GM19238 (cell line): ENCODE measurements around the gene GAB2.
"Not testable (repeated sequence)": the region's sequence is repeated elsewhere in the genome, so short reads cannot be mapped to it uniquely, and the experiment has no call there.

Experiments used
- DNase-seq: peaks from one replicate; pipeline ENCODE4 v3.0.0; 2011; ENCODE audit warnings: low spot score; ENCODE audit not compliant: insufficient read length

GAB2 gene

DNA sequence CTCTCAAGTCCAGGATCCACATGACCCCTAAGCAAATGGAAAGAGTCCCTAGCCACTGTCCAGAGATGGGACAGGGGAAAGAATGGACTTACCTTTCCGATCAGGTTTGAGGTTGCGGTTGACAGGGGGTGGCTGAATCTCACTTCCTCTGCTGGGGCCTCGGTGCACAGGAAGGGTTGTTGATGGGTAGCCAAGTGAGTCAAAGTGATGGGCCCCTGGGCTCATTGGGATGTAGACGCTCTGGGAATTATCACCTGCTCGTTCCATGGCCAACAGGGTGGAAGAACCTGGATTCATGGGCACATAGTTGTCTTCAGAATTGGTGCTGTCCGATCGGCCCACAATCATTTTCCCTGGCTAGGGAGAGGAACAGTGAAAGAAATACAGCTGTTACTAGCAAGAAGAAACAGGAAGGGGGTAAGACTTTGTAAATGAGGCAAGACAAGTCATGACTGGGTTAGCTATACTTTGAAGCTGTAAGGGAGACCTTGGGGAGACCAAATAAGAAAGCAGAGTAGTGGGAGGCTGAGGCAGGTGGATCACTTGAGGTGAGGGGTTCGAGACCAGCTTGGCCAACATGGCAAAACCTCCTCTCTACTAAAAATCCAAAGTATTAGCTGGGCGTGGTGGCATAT is 194.2 kb downstream of the GAB2 start:
- DNase-seq: peak; percentile 47

DNA sequence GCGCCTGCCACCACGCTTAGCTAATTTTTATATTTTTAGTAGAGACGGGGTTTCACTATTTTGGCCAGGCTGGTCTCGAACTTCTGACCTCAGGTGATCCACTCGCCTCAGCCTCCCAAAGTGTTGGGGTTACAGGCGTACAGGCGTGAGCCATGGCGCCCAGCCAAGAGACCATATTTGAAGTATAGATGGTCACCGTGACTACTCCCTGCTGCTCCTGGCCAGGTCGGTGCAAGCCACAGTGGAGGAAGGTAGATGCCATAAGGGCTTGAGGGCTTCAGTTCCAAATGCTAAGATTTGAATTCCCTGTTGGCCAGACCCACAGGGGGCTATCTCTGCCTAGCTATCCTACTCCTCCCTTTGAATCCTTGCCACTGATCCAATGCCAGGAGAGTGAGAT is 194.9 kb downstream of the GAB2 start:
- not testable (repeated sequence) for DNase-seq

DNA sequence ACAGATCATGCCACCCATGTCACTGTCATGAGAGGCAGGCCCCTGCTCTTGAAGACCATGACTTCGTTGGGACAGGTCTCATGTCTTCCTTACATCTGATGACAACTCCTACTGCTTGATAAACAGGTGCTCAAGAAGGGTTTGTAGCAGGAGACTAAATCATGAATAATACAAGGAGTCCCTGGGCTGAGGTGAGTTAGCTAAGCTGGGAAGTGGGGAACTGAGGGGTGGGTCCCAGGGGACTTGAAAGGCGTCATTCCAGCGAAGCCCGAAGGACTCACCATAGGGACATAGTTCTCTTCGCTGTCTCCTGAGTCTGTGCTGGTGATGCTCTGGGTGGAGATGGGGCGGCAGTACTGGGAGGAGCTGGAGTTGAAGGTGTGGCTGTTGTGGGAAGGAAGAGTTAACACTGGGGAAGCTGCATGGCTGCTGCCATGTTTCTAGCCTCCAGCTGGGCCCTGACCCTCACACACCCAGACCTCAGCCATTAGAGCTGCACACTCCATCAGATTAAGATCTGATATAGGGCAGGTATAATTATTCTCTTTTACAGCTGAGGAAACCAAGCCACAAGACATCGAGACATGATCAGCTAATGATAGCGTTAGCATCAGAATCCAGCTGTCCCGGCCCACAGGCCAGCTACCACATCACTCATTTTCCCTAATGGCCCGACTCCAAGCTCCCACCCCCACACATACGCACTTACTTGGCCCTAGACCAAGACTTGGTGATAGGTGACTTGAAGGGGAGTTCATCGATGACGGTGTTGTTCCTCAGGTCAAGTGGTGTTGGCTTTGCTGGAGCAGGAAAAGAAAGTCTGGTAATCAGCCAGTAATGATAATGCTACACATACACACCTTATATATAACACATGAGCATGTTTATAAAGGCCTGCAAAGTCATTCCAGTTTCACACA is 196.0 kb downstream of the GAB2 start:
- no peak for DNase-seq

DNA sequence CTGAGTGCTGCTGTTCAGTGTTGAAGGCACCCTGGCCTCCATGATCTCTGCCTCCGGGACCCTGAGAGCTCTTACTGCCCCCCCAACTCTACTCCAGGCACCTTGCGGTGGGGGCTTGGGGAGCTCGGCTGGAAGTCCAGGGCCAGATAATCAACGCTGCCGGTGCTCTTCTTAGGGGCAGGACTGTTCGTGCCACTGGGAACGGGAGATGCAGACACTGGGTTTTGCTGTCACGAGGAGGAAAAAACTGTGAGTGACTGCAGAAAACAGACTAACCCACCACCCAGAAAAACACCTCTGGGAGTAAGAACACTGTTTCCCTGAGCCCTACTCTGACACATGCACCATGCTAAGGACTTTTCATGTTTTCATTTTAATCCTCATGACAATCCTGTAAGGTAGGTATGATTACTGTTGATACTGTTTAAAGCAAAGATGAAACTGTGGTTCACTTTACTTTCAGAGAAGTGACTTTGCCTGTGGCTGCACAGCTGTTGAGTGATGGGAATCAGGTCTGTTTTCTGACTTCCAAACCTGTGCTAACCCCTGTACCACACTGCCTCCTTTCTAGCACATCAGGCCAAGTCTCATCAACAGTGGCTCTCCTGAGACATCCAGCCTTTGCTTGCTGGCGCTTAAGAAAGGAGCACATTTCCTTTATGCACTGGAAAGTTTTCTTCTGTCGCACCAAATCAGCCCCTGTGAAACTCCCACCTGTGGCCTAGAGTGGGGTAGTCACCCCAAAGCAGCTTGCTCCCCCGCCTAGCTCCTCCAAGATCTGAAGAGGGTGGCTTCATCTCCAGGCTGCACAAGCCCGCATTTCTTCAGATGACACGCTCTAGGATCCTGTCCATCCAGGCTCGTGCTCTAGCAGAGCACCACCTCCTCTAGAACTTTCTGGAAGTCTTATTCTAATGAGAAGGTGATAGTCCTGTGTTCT is 197.1 kb downstream of the GAB2 start:
- DNase-seq: no peak

DNA sequence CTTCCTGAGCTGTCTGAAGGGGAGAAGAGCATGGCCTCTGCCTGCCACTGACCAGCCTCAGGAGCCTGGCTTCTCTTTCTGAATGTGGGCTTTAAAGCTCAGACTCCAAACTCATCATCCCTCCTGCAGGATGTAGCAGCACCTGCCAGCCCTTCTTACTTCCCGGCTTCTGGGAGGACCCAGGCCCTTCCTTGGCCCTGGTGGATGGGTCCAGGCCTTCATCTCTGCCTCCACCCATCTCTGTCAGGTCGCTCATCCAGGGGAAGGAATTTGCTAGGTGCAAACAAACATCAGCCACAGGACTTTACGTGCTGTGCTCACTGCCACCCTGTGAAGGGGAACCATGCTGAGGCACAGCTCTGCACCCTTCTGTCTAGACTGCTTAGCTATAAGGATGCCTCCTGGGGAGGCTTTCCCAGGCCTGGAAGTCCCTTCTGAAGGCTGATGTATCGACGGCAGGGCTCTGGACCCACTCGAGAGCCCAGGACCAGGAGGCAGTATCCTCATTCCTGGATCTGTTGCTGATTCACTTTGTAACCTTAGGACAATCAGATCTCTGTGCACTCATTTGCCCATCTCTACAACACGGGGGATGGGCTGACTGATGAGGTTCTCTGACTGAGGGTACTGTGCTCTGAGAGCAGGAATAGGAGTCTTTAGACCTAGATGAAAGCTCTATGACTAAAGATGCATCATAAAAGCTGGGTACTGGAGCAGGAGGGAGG is 198.0 kb downstream of the GAB2 start:
- no peak for DNase-seq

DNA sequence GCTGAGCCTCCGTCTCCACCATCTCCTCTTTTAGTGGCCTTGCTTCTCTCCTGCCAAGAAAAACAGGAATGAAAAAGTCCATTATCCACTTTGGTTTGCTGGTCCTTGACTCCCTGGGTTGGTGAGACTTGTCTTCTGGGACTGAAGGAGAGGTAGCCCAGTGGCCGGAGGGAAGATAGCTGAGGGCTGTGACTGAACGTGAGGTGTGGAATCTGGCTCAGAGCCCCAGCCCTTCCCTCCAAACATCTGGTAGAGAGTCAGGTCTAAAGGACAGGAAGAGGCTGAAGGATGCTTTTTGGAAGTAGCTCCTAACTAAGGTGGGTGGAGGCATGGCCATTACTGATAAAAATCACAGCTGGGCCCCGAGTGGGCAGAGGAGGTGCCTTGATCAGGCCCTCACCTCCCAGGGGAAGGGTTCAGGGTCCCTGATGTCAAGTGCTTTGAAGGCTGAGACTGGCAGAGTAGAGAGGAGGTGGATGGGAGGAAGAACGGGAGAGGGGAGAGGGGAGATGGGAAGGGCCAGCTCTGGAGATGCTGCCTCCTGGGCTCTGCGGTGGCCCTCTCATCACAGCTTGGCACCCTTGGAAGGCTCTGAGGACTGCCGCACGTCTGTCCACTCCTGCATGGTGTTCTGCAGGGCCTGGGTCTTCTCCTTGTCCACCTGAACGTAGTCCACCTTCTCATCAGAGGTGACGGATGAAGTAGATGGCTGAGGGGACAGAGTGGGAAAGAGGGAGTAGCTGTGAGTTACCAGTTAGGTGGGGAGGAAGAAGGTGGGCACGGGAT is 198.7 kb downstream of the GAB2 start:
- no peak for DNase-seq

DNA sequence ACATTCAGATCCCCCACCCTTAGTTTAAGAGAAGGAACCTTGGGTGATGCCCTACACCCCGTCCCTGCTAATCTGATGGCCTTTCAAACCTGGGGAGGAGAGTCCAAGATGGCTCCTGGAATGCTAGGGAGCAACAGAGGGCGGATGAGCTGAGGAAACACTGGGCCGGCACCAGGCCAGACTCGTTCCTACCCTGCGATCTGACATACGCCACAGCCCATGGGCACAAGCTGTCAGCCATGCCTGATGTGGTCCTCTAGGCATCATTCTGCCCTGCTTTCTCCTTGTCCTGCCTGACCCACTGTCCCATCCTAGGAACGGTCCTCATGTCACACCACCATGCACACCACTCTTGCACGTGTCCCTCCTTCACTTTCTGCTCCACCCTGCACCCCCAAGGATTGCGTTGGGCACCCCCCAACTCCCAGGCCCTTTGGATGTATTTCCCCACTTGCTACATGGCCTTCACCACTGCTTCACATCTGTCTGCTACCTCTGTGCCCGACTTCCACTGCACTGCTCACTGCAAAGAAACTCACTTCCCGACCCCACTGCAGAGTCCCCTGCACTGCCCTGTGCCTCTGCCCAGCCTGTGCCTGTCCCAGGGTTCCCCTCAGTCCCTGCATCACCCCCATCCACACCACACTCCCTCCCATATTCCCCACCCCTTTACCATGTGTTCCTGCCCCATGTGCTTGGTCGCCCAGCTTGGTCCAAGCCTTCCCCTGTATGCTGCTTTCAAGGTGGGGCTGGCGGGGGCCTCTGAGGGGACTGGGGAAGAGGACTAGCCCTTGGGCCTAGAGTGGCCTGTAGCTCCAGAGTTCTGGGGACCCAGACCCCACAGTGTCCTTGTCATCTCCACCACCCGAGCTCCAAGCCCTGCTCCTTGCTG is 199.7 kb downstream of the GAB2 start:
- no peak for DNase-seq

DNA sequence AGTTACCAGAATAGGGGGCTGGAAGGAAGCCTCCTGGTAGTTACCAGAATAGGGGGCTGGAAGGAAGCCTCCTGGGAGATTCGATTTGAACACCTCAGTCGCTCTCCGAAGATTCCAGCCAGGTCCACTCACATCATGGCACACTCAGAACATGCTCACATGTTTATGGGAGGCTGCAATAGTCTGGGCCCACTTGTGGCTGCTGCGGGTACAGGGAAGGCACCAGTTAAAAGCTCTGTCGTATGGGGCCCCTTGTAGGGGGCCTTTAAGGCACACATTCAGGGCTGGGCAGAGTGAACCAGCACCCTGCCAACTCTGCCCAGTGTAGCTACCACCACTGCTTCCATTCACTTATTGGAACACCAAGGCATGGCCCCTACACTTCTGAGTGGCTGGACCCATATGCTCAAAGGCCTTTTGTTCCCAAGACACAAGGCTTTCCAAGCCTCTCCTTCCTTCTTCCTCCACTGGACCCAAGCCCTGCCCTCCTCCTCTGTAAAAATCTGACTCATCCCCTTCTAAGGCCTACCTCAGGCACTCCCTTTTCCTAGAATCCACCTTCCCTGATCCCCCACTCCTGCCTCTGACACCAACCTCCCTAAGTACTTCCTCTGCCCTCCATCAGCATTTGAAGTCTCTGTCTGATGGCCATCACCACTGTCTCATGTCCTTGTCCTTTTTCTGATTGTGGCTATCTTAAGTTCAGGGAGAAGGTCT is 200.9 kb downstream of the GAB2 start:
- DNase-seq: no peak

DNA sequence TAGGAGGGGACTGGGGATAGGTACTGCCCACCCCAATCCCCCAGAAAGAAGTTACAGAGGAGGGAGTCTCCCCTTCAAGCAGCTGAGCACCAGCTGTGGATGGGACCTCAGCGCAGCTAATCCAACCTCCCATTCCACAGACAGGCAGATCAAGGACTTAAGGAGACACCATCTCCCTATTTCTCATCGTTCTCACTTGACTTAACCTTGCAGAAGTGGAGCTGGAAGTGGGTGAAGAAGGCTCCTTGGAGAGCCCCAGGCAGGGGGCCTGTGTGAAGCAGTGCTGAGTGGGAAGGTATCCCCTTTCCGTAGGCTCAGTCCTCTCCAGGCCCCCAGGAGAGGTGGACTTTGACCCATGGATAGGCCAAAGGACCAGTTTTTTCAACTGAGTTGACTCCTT is 201.6 kb downstream of the GAB2 start:
- no peak for DNase-seq

DNA sequence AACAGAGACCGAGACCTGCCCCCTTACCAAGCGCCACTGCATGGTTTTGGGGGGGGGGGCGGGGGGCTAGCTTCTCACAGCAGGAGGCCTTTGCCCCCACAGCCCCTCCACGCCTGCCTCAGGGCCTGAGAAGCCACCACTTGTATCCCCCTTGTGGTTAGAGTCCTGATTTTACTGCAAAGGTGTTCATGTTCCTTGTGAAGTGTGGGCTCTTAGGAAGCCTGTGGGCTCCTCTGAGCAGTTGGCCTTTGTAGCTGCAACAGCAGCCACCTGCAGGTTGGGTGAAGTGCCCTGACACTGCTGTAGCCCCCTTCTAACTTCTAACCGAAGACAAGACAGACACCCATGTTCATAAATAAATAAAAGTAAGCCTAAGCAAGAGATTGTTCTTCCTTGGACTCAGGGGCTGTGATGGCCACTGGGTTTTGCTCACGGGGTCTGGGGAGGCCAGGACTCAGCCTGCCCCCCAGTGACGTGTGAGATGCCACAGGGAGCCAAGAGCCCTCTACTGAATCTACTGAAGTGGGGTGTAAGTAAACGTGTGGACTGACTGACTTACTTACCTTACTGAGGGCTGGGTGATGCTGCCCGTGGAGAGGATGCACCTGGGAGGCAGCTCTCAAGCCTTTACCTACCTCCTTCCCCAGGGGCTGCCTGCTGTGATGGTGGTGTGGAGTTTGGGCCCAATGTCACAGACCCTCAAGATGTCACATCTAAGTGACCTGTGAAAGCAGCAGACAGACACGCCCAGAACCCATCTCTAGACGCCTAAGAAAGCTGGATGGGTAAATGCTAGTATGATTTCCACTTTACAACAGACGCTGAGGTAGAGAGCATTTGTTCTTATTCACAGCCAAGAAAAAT is 203.1 kb downstream of the GAB2 start:
- no peak for DNase-seq

DNA sequence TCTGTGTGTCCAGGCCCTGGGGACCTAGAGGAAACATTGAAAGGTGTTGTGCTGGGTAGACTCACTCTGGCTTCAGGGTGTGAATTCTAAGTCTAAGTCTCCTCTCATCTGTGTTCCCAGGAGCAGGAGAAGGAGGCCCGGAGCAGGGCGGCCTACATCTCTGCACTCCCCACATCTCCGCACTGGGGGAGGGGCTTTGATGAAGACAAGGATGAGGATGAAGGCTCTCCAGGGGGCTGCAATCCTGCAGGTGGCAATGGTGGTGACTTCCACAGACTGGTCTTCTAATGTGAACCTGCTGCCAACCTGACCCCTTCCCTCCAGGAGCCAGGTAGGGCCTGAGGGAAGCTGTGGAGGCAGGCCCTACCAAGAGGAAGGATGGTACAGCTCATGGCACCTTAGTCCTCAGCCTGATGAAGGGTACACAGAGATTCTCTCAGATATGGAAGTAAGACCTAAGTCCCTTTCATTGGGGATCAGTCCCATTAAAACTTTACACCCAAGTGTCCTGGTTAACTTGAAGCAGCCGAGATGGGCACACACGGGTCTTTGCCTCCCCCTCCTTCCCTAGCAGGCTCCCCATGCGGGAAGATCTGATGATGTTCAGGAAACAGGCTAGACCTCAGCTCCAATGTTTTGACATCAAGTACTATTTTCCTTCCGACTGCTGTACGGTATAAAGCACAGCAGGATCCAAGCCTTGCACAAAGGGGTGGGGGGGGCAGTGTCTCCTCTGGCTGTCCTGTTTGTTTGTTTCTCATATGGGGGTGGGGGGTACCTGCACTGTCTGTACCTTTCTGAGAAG is 203.9 kb downstream of the GAB2 start:
- no peak for DNase-seq

DNA sequence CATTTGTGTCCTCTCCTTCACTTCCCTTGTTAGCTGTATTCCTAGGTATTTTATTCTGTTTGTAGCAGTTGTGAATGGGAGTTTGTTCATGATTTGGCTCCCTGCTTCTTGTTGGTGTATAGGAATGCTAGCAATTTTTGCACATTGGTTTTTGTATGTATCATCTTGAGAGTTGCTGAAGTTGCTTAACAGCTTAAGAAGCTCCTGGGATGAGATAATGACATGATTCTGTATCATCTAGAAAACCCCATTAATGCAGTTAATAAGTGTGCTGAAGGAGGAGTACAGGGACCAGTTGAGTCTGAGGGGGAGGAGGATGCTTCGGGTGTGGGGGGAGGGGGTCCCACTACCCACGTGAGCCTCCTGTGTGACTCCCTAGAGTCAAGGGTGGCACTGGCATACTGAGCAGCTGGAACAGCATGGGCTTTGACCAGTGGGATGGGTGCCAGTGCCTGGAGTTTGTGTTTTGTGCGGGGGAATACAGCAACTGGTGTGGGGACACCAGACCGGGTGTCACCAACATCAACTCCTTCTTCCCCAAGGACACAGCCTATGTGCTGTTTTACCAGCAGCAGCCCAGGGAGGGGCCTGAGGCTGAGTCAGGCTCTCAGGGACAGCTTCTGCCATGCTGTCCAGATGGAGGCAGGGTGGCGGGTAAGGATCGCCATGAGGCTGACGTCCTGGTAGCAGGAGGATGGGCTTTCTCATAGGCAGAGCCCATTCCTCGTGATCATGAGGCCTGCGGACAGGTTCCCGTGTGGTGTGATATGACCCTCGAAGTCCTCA is 204.8 kb downstream of the GAB2 start:
- no peak for DNase-seq

DNA sequence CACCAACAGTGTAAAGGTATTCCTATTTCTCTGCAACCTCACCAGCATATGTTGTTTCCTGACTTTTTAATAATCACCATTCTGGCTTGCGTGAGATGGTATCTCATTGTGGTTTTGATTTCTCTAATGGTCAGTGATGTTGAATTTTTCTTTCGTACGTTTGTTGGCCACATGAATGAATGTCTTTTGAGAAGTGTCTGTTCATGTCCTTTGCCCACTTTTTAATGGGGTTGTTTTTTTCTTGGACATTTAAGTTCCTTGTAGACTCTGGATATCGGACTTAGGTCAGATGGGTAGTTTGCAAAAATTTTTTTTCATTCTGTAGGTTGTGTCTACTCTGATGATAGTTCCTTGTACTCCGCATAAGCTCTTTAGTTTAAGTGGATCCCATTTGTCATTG is 206.1 kb downstream of the GAB2 start:
- no peak for DNase-seq

DNA sequence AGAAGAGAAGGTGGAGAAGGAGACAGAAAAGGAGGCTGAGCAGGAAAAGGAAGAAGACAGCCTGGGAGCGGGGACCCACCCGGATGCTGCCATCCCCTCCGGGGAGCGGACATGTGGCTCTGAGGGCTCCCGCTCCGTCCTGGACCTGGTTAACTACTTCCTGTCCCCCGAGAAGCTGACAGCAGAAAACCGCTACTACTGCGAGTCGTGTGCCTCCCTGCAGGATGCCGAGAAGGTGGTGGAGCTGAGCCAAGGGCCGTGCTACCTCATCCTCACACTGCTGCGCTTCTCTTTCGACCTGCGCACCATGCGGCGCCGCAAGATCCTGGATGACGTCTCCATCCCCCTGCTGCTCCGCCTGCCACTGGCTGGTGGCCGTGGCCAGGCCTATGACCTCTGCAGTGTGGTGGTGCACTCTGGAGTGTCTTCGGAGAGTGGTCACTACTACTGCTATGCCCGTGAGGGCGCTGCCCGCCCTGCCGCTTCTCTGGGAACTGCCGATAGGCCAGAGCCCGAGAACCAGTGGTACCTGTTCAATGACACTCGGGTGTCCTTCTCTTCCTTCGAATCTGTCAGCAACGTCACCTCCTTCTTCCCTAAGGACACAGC is 207.5 kb downstream of the GAB2 start:
- no peak for DNase-seq

DNA sequence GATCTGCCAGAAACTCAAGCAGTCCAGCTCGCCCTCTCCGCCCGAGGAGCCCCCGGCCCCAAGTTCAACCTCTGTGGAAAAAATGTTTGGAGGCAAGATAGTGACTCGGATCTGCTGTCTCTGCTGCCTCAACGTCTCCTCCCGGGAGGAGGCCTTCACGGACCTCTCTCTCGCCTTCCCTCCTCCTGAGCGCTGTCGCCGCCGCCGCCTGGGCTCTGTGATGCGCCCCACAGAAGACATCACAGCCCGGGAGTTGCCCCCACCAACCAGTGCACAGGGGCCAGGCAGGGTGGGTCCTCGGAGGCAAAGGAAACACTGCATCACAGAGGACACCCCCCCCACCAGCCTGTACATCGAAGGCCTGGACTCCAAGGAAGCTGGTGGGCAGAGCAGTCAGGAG is 208.1 kb downstream of the GAB2 start:
- no peak for DNase-seq
